GM23338 (cell line): ENCODE results near the gene FAAP100. TPM values are rescaled to one million over a fixed set of nuclear protein-coding genes. Genes with fewer than 3 reads are reported as not detected.

ENCODE experiments used
- ATAC-seq: fragments of 200-7000 bp; cut with Tn5 transposase; 3 replicates; pipeline ENCODE4 v1.9.1; 2020
- DNase-seq: peaks from one replicate; pipeline ENCODE4 v3.0.0-alpha.2; 2015; ENCODE audit warnings: low spot score
- H2AFZ ChIP-seq: fragments of 200-600 bp; sonication (generic); 2 replicates; pipeline ENCODE4 v1.8.0; 2016; ENCODE audit warnings: antibody characterized with exemption, mild to moderate bottlenecking, moderate library complexity
- H3F3A ChIP-seq: fragments of 200-600 bp; sonication (generic); replicated peaks from 2 replicates; pipeline ENCODE4 v1.8.0; 2017; ENCODE audit warnings: antibody characterized with exemption, mixed run types, low read depth
- H3K27ac ChIP-seq: fragments of 200-600 bp; sonication (generic); 2 replicates; pipeline ENCODE4 v1.6.1; 2016; ENCODE audit warnings: low read depth
- H3K27me3 ChIP-seq: fragments of 200-600 bp; sonication (generic); 2 replicates; pipeline ENCODE4 v1.8.0; 2016; ENCODE audit warnings: mild to moderate bottlenecking, mixed run types, moderate library complexity; ENCODE audit not compliant: insufficient read depth
- H3K36me3 ChIP-seq: fragments of 200-600 bp; sonication (generic); 2 replicates; pipeline ENCODE4 v1.8.0; 2016; ENCODE audit warnings: mild to moderate bottlenecking; ENCODE audit not compliant: insufficient read depth
- H3K4me1 ChIP-seq: fragments of 200-600 bp; sonication (generic); 2 replicates; pipeline ENCODE4 v1.8.0; 2016; ENCODE audit warnings: mild to moderate bottlenecking, moderate library complexity; ENCODE audit not compliant: insufficient read depth
- H3K4me2 ChIP-seq: fragments of 200-600 bp; sonication (generic); 2 replicates; pipeline ENCODE4 v1.7.1; 2017; ENCODE audit warnings: mixed run types
- H3K4me3 ChIP-seq: fragments of 200-600 bp; sonication (generic); 2 replicates; pipeline ENCODE4 v1.6.1; 2016; ENCODE audit warnings: mixed run types
- H3K79me2 ChIP-seq: fragments of 200-600 bp; sonication (generic); replicated peaks from 2 replicates; pipeline ENCODE4 v1.8.0; 2017; ENCODE audit warnings: mild to moderate bottlenecking; ENCODE audit not compliant: insufficient read depth
- H3K9me2 ChIP-seq: fragments of 200-600 bp; sonication (generic); 2 replicates; pipeline ENCODE4 v1.8.0; 2017; ENCODE audit not compliant: insufficient read depth
- H4K20me1 ChIP-seq: fragments of 200-600 bp; sonication (generic); replicated peaks from 2 replicates; pipeline ENCODE4 v1.8.0; 2017; ENCODE audit warnings: mild to moderate bottlenecking; ENCODE audit not compliant: insufficient read depth
- H3K27ac Mint-ChIP-seq: 2 replicates; pipeline ENCODE4 v1.8.0; 2020; ENCODE audit warnings: inconsistent platforms, mild to moderate bottlenecking, moderate library complexity, mixed read lengths
- H3K27me3 Mint-ChIP-seq: 3 replicates; pipeline ENCODE4 v1.8.0; 2022; ENCODE audit warnings: low read depth, mild to moderate bottlenecking, moderate library complexity, mixed read lengths, inconsistent platforms; ENCODE audit not compliant: insufficient read depth, poor library complexity
- H3K36me3 Mint-ChIP-seq: 3 replicates; pipeline ENCODE4 v1.8.0; 2021; ENCODE audit warnings: low read depth, mild to moderate bottlenecking, inconsistent platforms, moderate library complexity, mixed read lengths
- H3K4me1 Mint-ChIP-seq: 3 replicates; pipeline ENCODE4 v1.8.0; 2020; ENCODE audit warnings: mild to moderate bottlenecking, inconsistent platforms, mixed read lengths
- H3K4me3 Mint-ChIP-seq: 3 replicates; pipeline ENCODE4 v1.8.0; 2021; ENCODE audit warnings: moderate library complexity, mild to moderate bottlenecking, inconsistent platforms, mixed read lengths
- H3K9me3 Mint-ChIP-seq: 3 replicates; pipeline ENCODE4 v1.8.0; 2020; ENCODE audit warnings: moderate library complexity, mild to moderate bottlenecking, inconsistent platforms, mixed read lengths
- CREB1 ChIP-seq: fragments of 250-450 bp; sonication (Bioruptor Pico); IDR thresholded peaks from 2 replicates; pipeline ENCODE4 v1.5.0; 2020; ENCODE audit warnings: low read depth, mild to moderate bottlenecking, moderate library complexity
- EZH2 ChIP-seq: fragments of 200-600 bp; sonication (generic); IDR thresholded peaks from one replicate; pipeline ENCODE4 v1.8.0; 2017; ENCODE audit warnings: antibody characterized with exemption, mild to moderate bottlenecking, low read depth; ENCODE audit not compliant: unreplicated experiment
- EZH2phosphoT487 ChIP-seq: fragments of 200-600 bp; sonication (generic); IDR thresholded peaks from one replicate; pipeline ENCODE4 v1.8.1; 2018; ENCODE audit warnings: antibody characterized with exemption; ENCODE audit not compliant: unreplicated experiment
- JUNB ChIP-seq: IDR thresholded peaks from one replicate; pipeline ENCODE4 v1.6.1; 2016; ENCODE audit warnings: antibody characterized with exemption; ENCODE audit not compliant: unreplicated experiment
- NANOG ChIP-seq: IDR thresholded peaks from 2 replicates; pipeline ENCODE4 v1.6.1; 2016; ENCODE audit warnings: antibody characterized with exemption, borderline replicate concordance
- POLR2AphosphoS5 ChIP-seq: IDR thresholded peaks from 2 replicates; pipeline ENCODE4 v1.6.1; 2016; ENCODE audit warnings: antibody characterized with exemption, low read depth
- STAT1 ChIP-seq: IDR thresholded peaks from one replicate; pipeline ENCODE4 v1.6.1; 2016; ENCODE audit warnings: antibody characterized with exemption; ENCODE audit not compliant: unreplicated experiment
- ZNF114 ChIP-seq: fragments of 250-450 bp; sonication (Bioruptor Pico); IDR thresholded peaks from 2 replicates; pipeline ENCODE4 v1.5.0; 2020; ENCODE audit warnings: mild to moderate bottlenecking, moderate library complexity
- ZNF331 ChIP-seq: fragments of 250-450 bp; sonication (Bioruptor Pico); IDR thresholded peaks from 2 replicates; pipeline ENCODE4 v1.5.0; 2020; ENCODE audit warnings: low read depth, mild to moderate bottlenecking, moderate library complexity
- polyA plus RNA-seq: library from polyadenylated mRNA; unstranded; fragments of >200 nt; fragmentation: Nextera tagmentation; extraction: Ambion mirVana; gene quantifications from 2 replicates; pipeline ENCODE4 v1.2.1, GENCODE V29; 2016
- total RNA-seq: library from RNA; depleted of rRNA; stranded (reverse); fragments of >200 nt; shearing (Covaris generic); gene quantifications from 2 replicates; pipeline ENCODE4 v1.2.3, GENCODE V29; 2014
- TF ChIP-seq, protein P1 (sequence below): fragments of 250-450 bp; sonication (Bioruptor Pico); IDR thresholded peaks from 2 replicates; pipeline ENCODE4 v1.5.0; 2020; ENCODE audit warnings: mild to moderate bottlenecking, moderate library complexity
- TF ChIP-seq, protein P2 (sequence below): IDR thresholded peaks from one replicate; pipeline ENCODE4 v1.6.1; 2018; ENCODE audit warnings: antibody characterized with exemption; ENCODE audit not compliant: unreplicated experiment

FAAP100 gene
- total and polyA plus RNA-seq, 2 experiments from 2014 or later: 16.0 to 50.5 TPM

DNA sequence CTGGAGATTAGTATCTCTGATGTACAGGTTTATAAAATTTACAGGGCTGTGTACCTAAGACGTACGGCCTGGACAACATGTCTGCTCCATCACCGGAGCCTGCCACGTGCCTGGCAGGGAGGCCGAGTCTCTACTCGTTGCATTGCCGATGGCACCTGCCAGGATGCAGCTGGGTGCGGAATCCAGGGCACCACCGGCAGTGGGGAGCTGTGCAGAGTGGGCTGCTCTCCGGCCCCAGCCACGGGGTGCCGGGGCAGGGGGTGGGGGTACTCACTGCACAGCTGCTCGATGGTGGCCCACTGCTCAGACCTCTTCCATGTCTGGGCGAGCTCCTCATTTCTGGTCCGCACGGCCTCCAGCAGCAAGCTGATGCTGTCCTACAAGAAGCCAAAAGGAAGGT is 13.1 kb upstream of the FAAP100 start (continued):
- TF ChIP-seq, protein P1, sequence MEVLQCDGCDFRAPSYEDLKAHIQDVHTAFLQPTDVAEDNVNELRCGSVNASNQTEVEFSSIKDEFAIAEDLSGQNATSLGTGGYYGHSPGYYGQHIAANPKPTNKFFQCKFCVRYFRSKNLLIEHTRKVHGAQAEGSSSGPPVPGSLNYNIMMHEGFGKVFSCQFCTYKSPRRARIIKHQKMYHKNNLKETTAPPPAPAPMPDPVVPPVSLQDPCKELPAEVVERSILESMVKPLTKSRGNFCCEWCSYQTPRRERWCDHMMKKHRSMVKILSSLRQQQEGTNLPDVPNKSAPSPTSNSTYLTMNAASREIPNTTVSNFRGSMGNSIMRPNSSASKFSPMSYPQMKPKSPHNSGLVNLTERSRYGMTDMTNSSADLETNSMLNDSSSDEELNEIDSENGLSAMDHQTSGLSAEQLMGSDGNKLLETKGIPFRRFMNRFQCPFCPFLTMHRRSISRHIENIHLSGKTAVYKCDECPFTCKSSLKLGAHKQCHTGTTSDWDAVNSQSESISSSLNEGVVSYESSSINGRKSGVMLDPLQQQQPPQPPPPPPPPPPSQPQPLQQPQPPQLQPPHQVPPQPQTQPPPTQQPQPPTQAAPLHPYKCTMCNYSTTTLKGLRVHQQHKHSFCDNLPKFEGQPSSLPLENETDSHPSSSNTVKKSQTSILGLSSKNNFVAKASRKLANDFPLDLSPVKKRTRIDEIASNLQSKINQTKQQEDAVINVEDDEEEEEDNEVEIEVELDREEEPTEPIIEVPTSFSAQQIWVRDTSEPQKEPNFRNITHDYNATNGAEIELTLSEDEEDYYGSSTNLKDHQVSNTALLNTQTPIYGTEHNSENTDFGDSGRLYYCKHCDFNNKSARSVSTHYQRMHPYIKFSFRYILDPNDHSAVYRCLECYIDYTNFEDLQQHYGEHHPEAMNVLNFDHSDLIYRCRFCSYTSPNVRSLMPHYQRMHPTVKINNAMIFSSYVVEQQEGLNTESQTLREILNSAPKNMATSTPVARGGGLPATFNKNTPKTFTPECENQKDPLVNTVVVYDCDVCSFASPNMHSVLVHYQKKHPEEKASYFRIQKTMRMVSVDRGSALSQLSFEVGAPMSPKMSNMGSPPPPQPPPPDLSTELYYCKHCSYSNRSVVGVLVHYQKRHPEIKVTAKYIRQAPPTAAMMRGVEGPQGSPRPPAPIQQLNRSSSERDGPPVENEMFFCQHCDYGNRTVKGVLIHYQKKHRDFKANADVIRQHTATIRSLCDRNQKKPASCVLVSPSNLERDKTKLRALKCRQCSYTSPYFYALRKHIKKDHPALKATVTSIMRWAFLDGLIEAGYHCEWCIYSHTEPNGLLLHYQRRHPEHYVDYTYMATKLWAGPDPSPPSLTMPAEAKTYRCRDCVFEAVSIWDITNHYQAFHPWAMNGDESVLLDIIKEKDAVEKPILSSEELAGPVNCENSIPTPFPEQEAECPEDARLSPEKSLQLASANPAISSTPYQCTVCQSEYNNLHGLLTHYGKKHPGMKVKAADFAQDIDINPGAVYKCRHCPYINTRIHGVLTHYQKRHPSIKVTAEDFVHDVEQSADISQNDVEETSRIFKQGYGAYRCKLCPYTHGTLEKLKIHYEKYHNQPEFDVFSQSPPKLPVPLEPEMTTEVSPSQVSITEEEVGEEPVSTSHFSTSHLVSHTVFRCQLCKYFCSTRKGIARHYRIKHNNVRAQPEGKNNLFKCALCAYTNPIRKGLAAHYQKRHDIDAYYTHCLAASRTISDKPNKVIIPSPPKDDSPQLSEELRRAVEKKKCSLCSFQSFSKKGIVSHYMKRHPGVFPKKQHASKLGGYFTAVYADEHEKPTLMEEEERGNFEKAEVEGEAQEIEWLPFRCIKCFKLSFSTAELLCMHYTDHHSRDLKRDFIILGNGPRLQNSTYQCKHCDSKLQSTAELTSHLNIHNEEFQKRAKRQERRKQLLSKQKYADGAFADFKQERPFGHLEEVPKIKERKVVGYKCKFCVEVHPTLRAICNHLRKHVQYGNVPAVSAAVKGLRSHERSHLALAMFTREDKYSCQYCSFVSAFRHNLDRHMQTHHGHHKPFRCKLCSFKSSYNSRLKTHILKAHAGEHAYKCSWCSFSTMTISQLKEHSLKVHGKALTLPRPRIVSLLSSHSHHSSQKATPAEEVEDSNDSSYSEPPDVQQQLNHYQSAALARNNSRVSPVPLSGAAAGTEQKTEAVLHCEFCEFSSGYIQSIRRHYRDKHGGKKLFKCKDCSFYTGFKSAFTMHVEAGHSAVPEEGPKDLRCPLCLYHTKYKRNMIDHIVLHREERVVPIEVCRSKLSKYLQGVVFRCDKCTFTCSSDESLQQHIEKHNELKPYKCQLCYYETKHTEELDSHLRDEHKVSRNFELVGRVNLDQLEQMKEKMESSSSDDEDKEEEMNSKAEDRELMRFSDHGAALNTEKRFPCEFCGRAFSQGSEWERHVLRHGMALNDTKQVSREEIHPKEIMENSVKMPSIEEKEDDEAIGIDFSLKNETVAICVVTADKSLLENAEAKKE: no peak

GRCh38 chr17:81564778-81565177 is 12.6 kb upstream of the FAAP100 start:
- Histone ChIP-seq H3F3A (no peaks in the 10 kb centered on the region; the same call in 1 of the 2 replicates), H4K20me1 (peaks cover 8% of the 10 kb centered on the region), H3K4me1 (no peaks in the 10 kb centered on the region), H3K27me3 (no peaks in the 10 kb centered on the region), H3K79me2 (no peaks in the 10 kb centered on the region), H3K9me2 (no peaks in the 10 kb centered on the region), H3K4me2 (no peak overlapping the region), H3K36me3 (peaks cover 26% of the 10 kb centered on the region), H3K4me3 (no peak overlapping the region), H3K27ac (no peak overlapping the region), H2AFZ (no peak overlapping the region)
- Mint-ChIP-seq H3K4me3 (no peak overlapping the region), H3K4me1 (no peaks in the 10 kb centered on the region), H3K27ac (no peak overlapping the region), H3K36me3 (peaks cover 88% of the 10 kb centered on the region), H3K9me3 (no peaks in the 10 kb centered on the region), H3K27me3 (peaks cover 8% of the 10 kb centered on the region)
- ATAC-seq: no peak
- DNase-seq: no peak
- TF ChIP-seq ZNF114: no peak
- no peak for TF ChIP-seq ZNF331 (CRISPR knock-in tag)
- no peak for TF ChIP-seq NANOG
- TF ChIP-seq EZH2: no peak
- TF ChIP-seq, protein P2, sequence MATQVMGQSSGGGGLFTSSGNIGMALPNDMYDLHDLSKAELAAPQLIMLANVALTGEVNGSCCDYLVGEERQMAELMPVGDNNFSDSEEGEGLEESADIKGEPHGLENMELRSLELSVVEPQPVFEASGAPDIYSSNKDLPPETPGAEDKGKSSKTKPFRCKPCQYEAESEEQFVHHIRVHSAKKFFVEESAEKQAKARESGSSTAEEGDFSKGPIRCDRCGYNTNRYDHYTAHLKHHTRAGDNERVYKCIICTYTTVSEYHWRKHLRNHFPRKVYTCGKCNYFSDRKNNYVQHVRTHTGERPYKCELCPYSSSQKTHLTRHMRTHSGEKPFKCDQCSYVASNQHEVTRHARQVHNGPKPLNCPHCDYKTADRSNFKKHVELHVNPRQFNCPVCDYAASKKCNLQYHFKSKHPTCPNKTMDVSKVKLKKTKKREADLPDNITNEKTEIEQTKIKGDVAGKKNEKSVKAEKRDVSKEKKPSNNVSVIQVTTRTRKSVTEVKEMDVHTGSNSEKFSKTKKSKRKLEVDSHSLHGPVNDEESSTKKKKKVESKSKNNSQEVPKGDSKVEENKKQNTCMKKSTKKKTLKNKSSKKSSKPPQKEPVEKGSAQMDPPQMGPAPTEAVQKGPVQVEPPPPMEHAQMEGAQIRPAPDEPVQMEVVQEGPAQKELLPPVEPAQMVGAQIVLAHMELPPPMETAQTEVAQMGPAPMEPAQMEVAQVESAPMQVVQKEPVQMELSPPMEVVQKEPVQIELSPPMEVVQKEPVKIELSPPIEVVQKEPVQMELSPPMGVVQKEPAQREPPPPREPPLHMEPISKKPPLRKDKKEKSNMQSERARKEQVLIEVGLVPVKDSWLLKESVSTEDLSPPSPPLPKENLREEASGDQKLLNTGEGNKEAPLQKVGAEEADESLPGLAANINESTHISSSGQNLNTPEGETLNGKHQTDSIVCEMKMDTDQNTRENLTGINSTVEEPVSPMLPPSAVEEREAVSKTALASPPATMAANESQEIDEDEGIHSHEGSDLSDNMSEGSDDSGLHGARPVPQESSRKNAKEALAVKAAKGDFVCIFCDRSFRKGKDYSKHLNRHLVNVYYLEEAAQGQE: no peak
- TF ChIP-seq EZH2phosphoT487: no peak
- no peak for TF ChIP-seq POLR2AphosphoS5
- no peak for TF ChIP-seq CREB1 (CRISPR knock-in tag)
- TF ChIP-seq JUNB: no peak
- TF ChIP-seq STAT1: no peak
